Heart left ventricle (tissue), 13 donors: ENCODE results near the gene MMP17.

Experiments
- CTCF ChIP-seq, 12 donors: fragments of 200-600 bp; sonication (generic) in 4 of 12; IDR thresholded peaks; one replicate each; pipeline versions ENCODE4 v1.5.0 to v1.8.0; 2018 to 2022; ENCODE audit warnings: antibody characterized with exemption in 12 of 12, mild to moderate bottlenecking in 5 of 12
- POLR2A ChIP-seq, 2 donors: fragments of 450-650 bp; IDR thresholded peaks; one replicate each; pipeline ENCODE4 v1.6.1; 2017; ENCODE audit warnings: antibody characterized with exemption in 2 of 2, mild to moderate bottlenecking in 2 of 2, moderate library complexity in 2 of 2
- donor health status: ischemic (EF 13 %, LVEDD 7.1; RV severe dilation, severe dysfunction).
- donor health status: DM: no; HTN: yes; CAD: no.
- donor health status: DM: no; HTN: no; CAD: no.
- donor health status: ischemic (EF 25% LVEDD 6.9; RV normal size, moderate dysfunction).
- donor health status: ischemic (EF 25% LVEDD 5.7; RV mildly dilated, moderate dysfunction).
- donor health status: ischemic (EF 35%, LVEDD 5.7; RV mildly dilated, moderate dysfunction).
- donor health status: nonischemic (EF 11% LVEDD 7.7; RV severe dilation, severe dysfunction).
- donor health status: DM: yes; HTN: yes; CAD: no.
- donor health status: PGD.
- donor health status: ischemic (EF 29% LVEDD 5.4; RV normal size, mild dysfunction).
- donor health status: nonischemic (EF 23%, LVEDD 6.1; RV moderate dilation, normal function).

DNA sequence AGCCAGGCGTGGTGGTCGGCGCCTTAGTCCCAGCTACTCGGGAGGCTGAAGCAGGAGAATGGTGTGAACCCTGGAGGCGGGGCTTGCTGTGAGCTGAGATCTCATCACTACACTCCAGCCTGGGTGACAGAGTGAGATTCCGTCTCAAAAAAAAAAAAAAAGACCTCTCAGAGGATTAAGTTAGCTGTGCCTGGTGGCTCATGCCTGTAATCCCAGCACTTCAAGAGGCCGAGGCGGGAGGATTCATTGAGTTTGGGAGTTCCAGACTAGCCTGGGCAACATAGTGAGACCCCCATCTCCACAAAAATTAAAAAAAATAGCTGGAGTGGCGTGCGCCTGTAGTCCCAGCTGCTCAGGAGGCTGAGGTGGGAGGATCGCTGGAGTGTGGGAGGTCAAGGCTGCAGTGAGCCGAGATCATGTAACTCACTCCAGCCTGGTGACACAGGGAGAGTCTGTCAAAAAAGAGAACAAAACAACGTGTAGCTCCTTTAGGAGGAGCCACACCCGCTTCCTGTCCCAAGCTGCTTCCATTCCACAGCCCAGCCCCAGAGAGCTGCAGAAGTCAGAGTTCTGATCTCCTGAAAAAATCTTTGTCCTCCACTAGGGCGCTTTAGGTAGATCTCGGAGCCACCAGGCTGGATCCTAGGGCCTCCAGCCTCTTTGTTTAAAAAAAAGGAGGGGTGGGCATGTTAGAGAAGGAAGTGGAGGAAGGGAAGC, 54.8 kb downstream of the MMP17 start:
- TF ChIP-seq POLR2A (IDR thresholded peaks at IDR 0.05), result no peak
- TF ChIP-seq CTCF (IDR thresholded peaks at IDR 0.05), result no peak
